Measurements from ENCODE around the gene KCNIP4. TPM values are rescaled to one million over a fixed set of nuclear protein-coding genes. Genes with fewer than 3 reads are reported as not detected.

Gene KCNIP4
- total RNA-seq, 3 donors from 2014 or later (not counting 1 experiment from before 2014, with no cell fraction given), result not detected

GRCh38 chr4:21450331-21450730 is 498.2 kb downstream of the KCNIP4 start:
- no peaks in the 10 kb centered on the region for H3K4me1 Mint-ChIP-seq
- H3K9me3 Mint-ChIP-seq, result peaks cover 3 to 4% of the 10 kb centered on the region in 2 donors
- no peaks in the 10 kb centered on the region for H3K36me3 ChIP-seq (ENCODE audit: control insufficient read depth, insufficient read depth, low read length)
- H3K36me3 Mint-ChIP-seq, result no peaks in the 10 kb centered on the region
- intact Hi-C loops (cut with micrococcal nuclease), result no loop called here
- no peak overlapping the region for H3K4me3 ChIP-seq (ENCODE audit: low read length)
- no peak overlapping the region for H3K4me3 Mint-ChIP-seq
- no peaks in the 10 kb centered on the region for H3K4me1 ChIP-seq (ENCODE audit: control insufficient read depth, insufficient read depth, low read length)
- no peaks in the 10 kb centered on the region for H3K27me3 Mint-ChIP-seq (ENCODE audit: low read depth in 2 of 2)
- H3K27ac ChIP-seq (ENCODE audit: low read length), result no peak overlapping the region
- 89% methylated on average over 4 of the region's 4 CpGs for WGBS (ENCODE audit: insufficient coverage)
- ATAC-seq (no peak), DNase-seq (no peak)
- H3K9me3 ChIP-seq (ENCODE audit: control insufficient read depth, insufficient read depth, low read length), result no peaks in the 10 kb centered on the region
- H3K27ac Mint-ChIP-seq, result no peak overlapping the region
- no peak for TF ChIP-seq CTCF (IDR thresholded peaks at IDR 0.05)
- H3K27me3 ChIP-seq (ENCODE audit: control insufficient read depth, insufficient read depth, low read length), result no peaks in the 10 kb centered on the region

DNA sequence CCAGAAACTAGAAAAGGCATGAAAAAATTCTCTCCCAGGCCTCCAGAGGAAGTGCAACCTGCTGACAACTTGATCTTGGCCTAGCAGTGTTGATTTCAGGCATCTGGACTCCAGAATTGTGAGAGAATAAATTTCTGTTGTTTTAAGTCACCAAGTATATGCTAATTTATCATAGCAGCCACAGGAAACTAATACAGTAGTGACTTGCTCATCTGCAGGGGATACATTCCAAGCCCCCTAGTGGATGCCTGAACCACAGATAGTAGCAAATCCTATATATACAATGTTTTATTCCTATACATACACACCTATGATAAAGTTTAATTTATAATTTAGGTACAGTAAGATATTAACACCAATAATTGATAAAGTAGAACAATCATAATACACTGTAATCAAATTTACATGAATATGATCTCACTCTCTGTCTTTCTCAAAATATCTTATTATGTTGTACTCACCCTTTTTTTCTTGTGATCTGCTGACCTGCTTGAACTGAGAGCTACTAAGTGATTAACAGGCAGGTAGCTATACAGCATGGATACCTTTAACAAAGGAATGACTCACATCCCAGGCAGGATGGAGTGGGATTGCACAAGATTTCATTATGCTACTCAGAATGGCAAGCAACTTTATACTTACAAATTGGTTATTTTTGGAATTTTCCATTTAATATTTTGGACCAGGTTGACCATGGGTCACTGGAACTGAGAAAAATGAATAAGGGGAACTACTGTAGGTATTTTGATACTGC is 501.1 kb downstream of the KCNIP4 start:
- no peak for TF ChIP-seq CTCF (IDR thresholded peaks at IDR 0.05)
- no peaks in the 10 kb centered on the region for H3K27me3 ChIP-seq (ENCODE audit: control insufficient read depth, insufficient read depth, low read length)
- DNase-seq, result no peak
- intact Hi-C loops (cut with micrococcal nuclease), result no loop called here
- no peak overlapping the region for H3K4me3 ChIP-seq (ENCODE audit: low read length)
- Mint-ChIP-seq H3K4me1 (no peaks in the 10 kb centered on the region), H3K27me3 (ENCODE audit: low read depth in 2 of 2) (no peaks in the 10 kb centered on the region), H3K4me3 (no peak overlapping the region), H3K9me3 (peaks cover 7 to 8% of the 10 kb centered on the region in 2 donors), H3K36me3 (no peaks in the 10 kb centered on the region), H3K27ac (no peak overlapping the region)
- no peaks in the 10 kb centered on the region for H3K36me3 ChIP-seq (ENCODE audit: control insufficient read depth, insufficient read depth, low read length)
- no peak overlapping the region for H3K27ac ChIP-seq (ENCODE audit: low read length)
- no peaks in the 10 kb centered on the region for H3K9me3 ChIP-seq (ENCODE audit: control insufficient read depth, insufficient read depth, low read length)
- no peak for ATAC-seq
- H3K4me1 ChIP-seq (ENCODE audit: control insufficient read depth, insufficient read depth, low read length), result no peaks in the 10 kb centered on the region

- peaks cover 0 to 4% of the 10 kb centered on the region in 2 donors for H3K9me3 Mint-ChIP-seq
- ATAC-seq (no peak), DNase-seq (no peak)
- no peak overlapping the region for H3K4me3 Mint-ChIP-seq
- no peaks in the 10 kb centered on the region for H3K36me3 Mint-ChIP-seq
- WGBS (ENCODE audit: insufficient coverage), result 86% methylated on average over 2 of the region's 2 CpGs
- intact Hi-C loops (cut with micrococcal nuclease), result no loop called here
- no peak for TF ChIP-seq CTCF (IDR thresholded peaks at IDR 0.05)
- Histone ChIP-seq H3K27me3 (ENCODE audit: control insufficient read depth, insufficient read depth, low read length) (no peaks in the 10 kb centered on the region), H3K36me3 (ENCODE audit: control insufficient read depth, insufficient read depth, low read length) (no peaks in the 10 kb centered on the region), H3K9me3 (ENCODE audit: control insufficient read depth, insufficient read depth, low read length) (no peaks in the 10 kb centered on the region), H3K4me3 (ENCODE audit: low read length) (no peak overlapping the region), H3K27ac (ENCODE audit: low read length) (no peak overlapping the region), H3K4me1 (ENCODE audit: control insufficient read depth, insufficient read depth, low read length) (no peaks in the 10 kb centered on the region)
- H3K27me3 Mint-ChIP-seq (ENCODE audit: low read depth in 2 of 2), result no peaks in the 10 kb centered on the region
- H3K27ac Mint-ChIP-seq, result no peak overlapping the region
- no peaks in the 10 kb centered on the region for H3K4me1 Mint-ChIP-seq
Observed at GRCh38 chr4:21420166-21420565, 528.4 kb downstream of the KCNIP4 start.

GRCh38 chr4:21415728-21416127 is 532.8 kb downstream of the KCNIP4 start:
- DNase-seq (no peak), ATAC-seq (no peak)
- H3K9me3 Mint-ChIP-seq, result peaks cover 6% of the 10 kb centered on the region in 2 donors
- no peak overlapping the region for H3K27ac ChIP-seq (ENCODE audit: low read length)
- no peaks in the 10 kb centered on the region for H3K36me3 Mint-ChIP-seq
- no peak overlapping the region for H3K4me3 ChIP-seq (ENCODE audit: low read length)
- H3K27me3 Mint-ChIP-seq (ENCODE audit: low read depth in 2 of 2), result no peaks in the 10 kb centered on the region
- no peaks in the 10 kb centered on the region for H3K27me3 ChIP-seq (ENCODE audit: control insufficient read depth, insufficient read depth, low read length)
- 94% methylated on average over 3 of the region's 4 CpGs for WGBS (ENCODE audit: insufficient coverage)
- no peak overlapping the region for H3K4me3 Mint-ChIP-seq
- no peak overlapping the region for H3K27ac Mint-ChIP-seq
- H3K4me1 Mint-ChIP-seq, result no peaks in the 10 kb centered on the region
- no peaks in the 10 kb centered on the region for H3K4me1 ChIP-seq (ENCODE audit: control insufficient read depth, insufficient read depth, low read length)
- no peak for TF ChIP-seq CTCF (IDR thresholded peaks at IDR 0.05)
- intact Hi-C loops (cut with micrococcal nuclease), result no loop called here
- no peaks in the 10 kb centered on the region for H3K9me3 ChIP-seq (ENCODE audit: control insufficient read depth, insufficient read depth, low read length)
- H3K36me3 ChIP-seq (ENCODE audit: control insufficient read depth, insufficient read depth, low read length), result no peaks in the 10 kb centered on the region
